Neural progenitor cell (in vitro differentiated cells): Measurements from ENCODE around the gene TEPSIN.
"Not testable (repeated sequence)": the region's sequence is repeated elsewhere in the genome, so short reads cannot be mapped to it uniquely, and the experiment has no call there.

ENCODE experiments used
- CTCF ChIP-seq: fragments of 200-600 bp; sonication (generic); IDR thresholded peaks from 2 replicates; pipeline ENCODE4 v1.5.1; 2017; ENCODE audit warnings: antibody characterized with exemption, mild to moderate bottlenecking
- EZH2 ChIP-seq: fragments of 200-600 bp; sonication (generic); IDR thresholded peaks from 2 replicates; pipeline ENCODE4 v1.6.1; 2017; ENCODE audit warnings: antibody characterized with exemption, mild to moderate bottlenecking, moderate library complexity

GRCh38 chr17:81227630-81228029 is 11.2 kb downstream of the TEPSIN start:
- not testable (repeated sequence) for TF ChIP-seq CTCF, EZH2
